Measurements from ENCODE around the gene GGPS1.

GRCh38 chr1:235320521-235321179 is 7.7 kb upstream of the GGPS1 start:
- TF ChIP-seq CTCF (IDR thresholded peaks at IDR 0.05) = no peak
- no peak for TF ChIP-seq POLR2AphosphoS5 (IDR thresholded peaks at IDR 0.05)
- TF ChIP-seq POLR2A (IDR thresholded peaks at IDR 0.05) = no peak
